Mesendoderm (in vitro differentiated cells): ENCODE data around the gene FBXL22.

Source experiments
- DNase-seq: peaks from one replicate; pipeline ENCODE4 v3.0.0; 2013
- H2AK5ac ChIP-seq: 2 replicates; pipeline ENCODE4 v1.6.1; 2013; ENCODE audit warnings: low read length, inconsistent platforms
- H2BK120ac ChIP-seq: 2 replicates; pipeline ENCODE4 v1.6.1; 2013; ENCODE audit warnings: low read depth, mild to moderate bottlenecking, low read length, moderate library complexity, mixed read lengths
- H2BK15ac ChIP-seq: replicated peaks from 2 replicates; pipeline ENCODE4 v1.6.1; 2013; ENCODE audit warnings: low read depth, mild to moderate bottlenecking, moderate library complexity
- H2BK5ac ChIP-seq: 2 replicates; pipeline ENCODE4 v1.6.1; 2013; ENCODE audit warnings: low read length, inconsistent platforms
- H3K18ac ChIP-seq: 2 replicates; pipeline ENCODE4 v1.6.1; 2013; ENCODE audit warnings: mild to moderate bottlenecking, low read length, mixed read lengths
- H3K23ac ChIP-seq: one replicate; pipeline ENCODE4 v1.6.1; 2013; ENCODE audit warnings: low read length
- H3K27ac ChIP-seq: 2 replicates; pipeline ENCODE4 v1.5.1; 2013; ENCODE audit warnings: low read depth, mild to moderate bottlenecking, inconsistent platforms, low read length, moderate library complexity
- H3K27me3 ChIP-seq: 2 replicates; pipeline ENCODE4 v1.6.1; 2013; ENCODE audit warnings: low read length, control low read depth, mild to moderate bottlenecking, inconsistent platforms; ENCODE audit not compliant: insufficient read depth, poor library complexity
- H3K36me3 ChIP-seq: 2 replicates; pipeline ENCODE4 v1.6.1; 2013; ENCODE audit warnings: low read length, inconsistent platforms; ENCODE audit not compliant: control insufficient read depth, insufficient read depth
- H3K4ac ChIP-seq: one replicate; pipeline ENCODE4 v1.6.1; 2013; ENCODE audit warnings: low read depth, mild to moderate bottlenecking, low read length, moderate library complexity
- H3K4me1 ChIP-seq: 2 replicates; pipeline ENCODE4 v1.6.1; 2013; ENCODE audit warnings: low read depth, low read length, inconsistent platforms; ENCODE audit not compliant: control insufficient read depth
- H3K4me2 ChIP-seq: 2 replicates; pipeline ENCODE4 v1.6.1; 2013; ENCODE audit warnings: low read length
- H3K4me3 ChIP-seq: 2 replicates; pipeline ENCODE4 v1.5.1; 2013; ENCODE audit warnings: mild to moderate bottlenecking, low read length
- H3K56ac ChIP-seq: one replicate; pipeline ENCODE4 v1.6.1; 2013; ENCODE audit warnings: low read length
- H3K79me1 ChIP-seq: 2 replicates; pipeline ENCODE4 v1.6.1; 2013; ENCODE audit warnings: low read length, inconsistent platforms
- H3K79me2 ChIP-seq: 2 replicates; pipeline ENCODE4 v1.6.1; 2013; ENCODE audit warnings: mild to moderate bottlenecking, low read length; ENCODE audit not compliant: control insufficient read depth, insufficient read depth
- H3K9ac ChIP-seq: 2 replicates; pipeline ENCODE4 v1.6.1; 2013; ENCODE audit warnings: low read length, inconsistent platforms
- H4K5ac ChIP-seq: one replicate; pipeline ENCODE4 v1.6.1; 2013; ENCODE audit warnings: low read length
- H4K8ac ChIP-seq: one replicate; pipeline ENCODE4 v1.6.1; 2013; ENCODE audit warnings: low read depth, mild to moderate bottlenecking, control low read depth, low read length, moderate library complexity
- WGBS: extraction: QIAGEN DNeasy Blood & Tissue Kit; methylation state at CpG from one replicate; pipeline ENCODE4 v1.1.7; 2013; ENCODE audit warnings: low lambda C conversion rate, missing lambda C conversion rate; ENCODE audit not compliant: insufficient coverage; ENCODE audit errors: extremely low coverage; 5-methylcytosine and 5-hydroxymethylcytosine counted together

The FBXL22 gene

DNA sequence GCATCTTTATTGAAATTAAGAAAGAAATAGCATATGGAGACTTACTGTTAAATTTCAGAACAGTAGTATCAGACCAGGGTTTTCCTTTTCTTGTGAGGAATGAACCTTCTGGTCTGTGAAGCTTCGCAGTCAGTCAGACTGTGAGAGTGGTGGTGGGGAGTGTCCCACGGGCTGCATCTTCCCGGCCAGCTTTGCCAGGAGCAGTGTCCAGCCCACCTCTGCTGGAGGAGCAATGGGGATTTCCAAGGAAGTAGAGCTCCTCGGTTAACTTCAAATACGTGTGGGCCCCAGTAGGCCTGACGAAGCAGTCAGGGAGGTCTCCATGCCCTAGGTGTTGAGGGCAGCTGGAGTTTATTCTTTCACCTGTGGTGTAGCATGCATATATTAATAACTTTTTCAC is 40.9 kb upstream of the FBXL22 start:
- Histone ChIP-seq H3K4me2 (no peak overlapping the region), H3K79me1 (peaks cover 1% of the 10 kb centered on the region), H2BK120ac (no peak overlapping the region), H3K27ac (no peak overlapping the region), H2BK5ac (no peak overlapping the region), H3K23ac (no peak overlapping the region), H3K4me3 (no peak overlapping the region), H4K8ac (no peak overlapping the region), H4K5ac (no peak overlapping the region), H3K79me2 (no peaks in the 10 kb centered on the region), H2AK5ac (no peak overlapping the region), H3K36me3 (no peaks in the 10 kb centered on the region), H3K4ac (no peak overlapping the region), H3K27me3 (no peaks in the 10 kb centered on the region), H3K9ac (no peak overlapping the region), H3K18ac (no peak overlapping the region), H3K56ac (no peak overlapping the region), H3K4me1 (peaks cover 2% of the 10 kb centered on the region), H2BK15ac (no peak overlapping the region)
- DNase-seq, result no peak
- WGBS, result no CpG with 5 or more reads among the region's 6 CpGs

DNA sequence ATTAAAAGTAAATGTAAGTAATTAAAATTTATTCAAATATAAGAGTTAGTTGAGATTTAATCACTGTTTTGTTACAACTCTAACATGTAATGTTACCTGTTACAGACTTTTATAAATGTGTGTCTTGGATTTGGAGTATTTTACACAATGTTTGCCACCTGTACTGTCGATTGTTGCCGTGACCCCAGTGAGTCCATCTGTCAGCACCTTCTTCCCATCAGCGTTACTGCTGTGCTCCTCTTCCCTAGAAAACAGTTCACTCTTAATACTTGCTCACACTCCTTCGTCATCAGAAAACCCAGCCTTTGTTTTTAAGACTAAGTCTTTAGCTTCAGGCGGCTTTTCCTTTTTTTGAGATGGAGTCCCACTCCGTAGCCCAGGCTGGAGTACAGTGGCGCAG is 40.5 kb upstream of the FBXL22 start:
- Histone ChIP-seq H3K4ac (no peak overlapping the region), H3K4me2 (no peak overlapping the region), H3K27me3 (no peaks in the 10 kb centered on the region), H4K8ac (no peak overlapping the region), H3K4me3 (no peak overlapping the region), H3K56ac (no peak overlapping the region), H4K5ac (no peak overlapping the region), H3K27ac (no peak overlapping the region), H2BK5ac (no peak overlapping the region), H2AK5ac (no peak overlapping the region), H2BK120ac (no peak overlapping the region), H3K23ac (no peak overlapping the region), H3K79me1 (peaks cover 1% of the 10 kb centered on the region), H3K79me2 (no peaks in the 10 kb centered on the region), H3K9ac (no peak overlapping the region), H3K36me3 (no peaks in the 10 kb centered on the region), H3K18ac (no peak overlapping the region), H3K4me1 (peaks cover 2% of the 10 kb centered on the region), H2BK15ac (no peak overlapping the region)
- no CpG with 5 or more reads among the region's 7 CpGs for WGBS
- DNase-seq, result no peak

DNA sequence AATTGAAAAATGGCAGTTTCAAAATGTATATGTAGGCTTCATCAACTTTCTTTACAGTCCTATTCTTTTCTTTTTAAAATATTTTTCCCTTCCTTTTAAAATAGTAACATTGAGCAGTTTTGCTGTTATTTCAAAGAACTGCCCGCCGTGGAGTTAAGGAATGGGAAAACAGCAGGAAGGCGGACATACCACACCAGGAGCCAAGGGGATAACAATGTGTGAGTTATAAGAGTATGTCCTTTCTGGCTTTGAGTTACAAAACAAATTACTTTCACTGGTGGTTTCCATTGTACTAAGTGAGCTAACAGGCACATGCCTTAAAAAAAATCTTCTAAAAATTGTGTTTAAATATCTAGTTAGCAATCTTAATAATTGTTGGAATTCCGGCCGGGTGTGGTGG is 37.4 kb upstream of the FBXL22 start:
- H3K27me3 ChIP-seq, result no peaks in the 10 kb centered on the region
- no CpG with 5 or more reads among the region's 5 CpGs for WGBS

DNA sequence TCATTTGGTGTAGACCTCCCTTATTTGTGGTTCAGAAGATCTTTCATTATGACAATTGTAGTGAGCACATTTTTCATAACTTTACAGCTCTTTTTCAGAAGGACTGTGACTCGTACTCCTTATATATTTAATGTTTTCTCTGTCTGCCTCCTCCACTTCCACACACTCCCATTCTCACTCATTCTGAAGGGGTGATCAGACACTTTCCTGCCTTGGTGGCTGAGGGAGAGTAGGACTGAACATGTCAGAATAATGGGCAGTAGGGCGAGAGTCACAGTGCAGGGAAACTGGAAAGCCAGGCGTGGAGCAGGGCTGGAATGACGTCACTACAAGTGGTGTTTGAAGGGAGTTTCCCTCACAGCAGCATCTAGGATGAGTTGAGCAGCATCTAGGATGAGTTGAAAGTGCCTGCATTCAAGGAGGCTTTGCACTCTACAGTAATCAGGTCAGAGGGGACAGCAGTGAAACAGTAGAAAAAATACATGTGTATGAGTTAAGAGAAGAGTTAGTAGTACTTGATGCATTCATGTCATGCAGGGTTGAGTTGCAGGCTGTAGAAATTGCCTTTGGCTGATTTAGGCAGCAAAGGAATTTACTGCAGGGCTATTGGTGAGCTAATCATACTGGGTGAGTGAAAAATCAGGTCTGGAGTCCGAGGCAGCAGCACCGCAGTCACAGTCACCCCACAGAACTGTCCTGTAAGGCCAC is 36.3 kb upstream of the FBXL22 start:
- H3K4ac ChIP-seq, result no peak overlapping the region
- no peaks in the 10 kb centered on the region for H3K36me3 ChIP-seq
- no peak overlapping the region for H3K4me3 ChIP-seq
- H2BK120ac ChIP-seq, result no peak overlapping the region
- no peak overlapping the region for H3K27ac ChIP-seq
- DNase-seq, result peak; percentile 30
- H3K56ac ChIP-seq, result no peak overlapping the region
- no CpG with 5 or more reads among the region's 6 CpGs for WGBS
- no peaks in the 10 kb centered on the region for H3K79me1 ChIP-seq
- no peak overlapping the region for H3K4me2 ChIP-seq
- no peaks in the 10 kb centered on the region for H3K79me2 ChIP-seq
- H4K8ac ChIP-seq, result no peak overlapping the region
- no peak overlapping the region for H3K9ac ChIP-seq
- H4K5ac ChIP-seq, result no peak overlapping the region
- H2AK5ac ChIP-seq, result no peak overlapping the region
- no peaks in the 10 kb centered on the region for H3K27me3 ChIP-seq
- H2BK15ac ChIP-seq, result no peak overlapping the region
- no peak overlapping the region for H2BK5ac ChIP-seq
- no peaks in the 10 kb centered on the region for H3K4me1 ChIP-seq
- H3K23ac ChIP-seq, result no peak overlapping the region
- no peak overlapping the region for H3K18ac ChIP-seq

More for the DNA sequence above, 37.4 kb upstream of the FBXL22 start:
- peak; percentile 56 for DNase-seq
- H2AK5ac ChIP-seq, result no peak overlapping the region
- H2BK5ac ChIP-seq, result no peak overlapping the region
- no peak overlapping the region for H3K18ac ChIP-seq
- no peak overlapping the region for H4K8ac ChIP-seq
- H3K79me1 ChIP-seq, result no peaks in the 10 kb centered on the region
- no peak overlapping the region for H3K27ac ChIP-seq
- no peak overlapping the region for H2BK120ac ChIP-seq
- no peak overlapping the region for H3K4ac ChIP-seq
- no peak overlapping the region for H3K4me2 ChIP-seq
- no peak overlapping the region for H3K9ac ChIP-seq
- no peaks in the 10 kb centered on the region for H3K79me2 ChIP-seq
- no peak overlapping the region for H3K23ac ChIP-seq
- H2BK15ac ChIP-seq, result no peak overlapping the region
- no peaks in the 10 kb centered on the region for H3K4me1 ChIP-seq
- no peaks in the 10 kb centered on the region for H3K36me3 ChIP-seq
- no peak overlapping the region for H3K4me3 ChIP-seq
- no peak overlapping the region for H3K56ac ChIP-seq
- no peak overlapping the region for H4K5ac ChIP-seq

DNA sequence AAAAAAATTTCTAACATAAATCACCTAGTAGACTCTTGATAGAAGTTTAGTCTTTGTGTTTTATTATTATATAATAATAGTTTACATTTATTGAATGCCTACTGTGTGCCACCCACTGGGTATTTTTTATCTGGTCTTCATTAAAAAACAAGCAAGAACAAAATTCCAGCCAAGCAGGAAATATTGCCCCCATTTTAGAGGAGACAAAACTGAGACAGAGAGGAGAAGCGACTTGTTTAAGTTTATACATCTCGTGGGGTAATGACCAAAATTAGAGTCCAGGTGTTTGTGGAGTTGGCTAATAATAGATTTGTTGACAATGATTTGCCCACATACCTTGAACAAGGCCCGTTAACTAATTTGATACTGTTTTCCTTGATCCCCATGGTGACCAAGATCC is 33.1 kb upstream of the FBXL22 start:
- Histone ChIP-seq H4K5ac (no peak overlapping the region), H2BK120ac (no peak overlapping the region), H3K27ac (no peak overlapping the region), H2BK5ac (no peak overlapping the region), H2BK15ac (no peak overlapping the region), H3K4me2 (no peak overlapping the region), H3K79me2 (no peaks in the 10 kb centered on the region), H4K8ac (no peak overlapping the region), H3K18ac (no peak overlapping the region), H3K4ac (no peak overlapping the region), H3K9ac (no peak overlapping the region), H3K27me3 (no peaks in the 10 kb centered on the region), H3K36me3 (no peaks in the 10 kb centered on the region), H3K4me3 (no peak overlapping the region), H3K56ac (no peak overlapping the region), H3K23ac (no peak overlapping the region), H3K79me1 (no peaks in the 10 kb centered on the region), H3K4me1 (no peaks in the 10 kb centered on the region), H2AK5ac (no peak overlapping the region)
- no peak for DNase-seq
- WGBS, result no CpG with 5 or more reads among the region's 3 CpGs
